Astrocyte of the spinal cord (primary cell): ENCODE results near the gene DSCAM.

Experiments used
- DNase-seq: peaks from one replicate; pipeline ENCODE4 v3.0.0; 2011; ENCODE audit warnings: low read depth, low spot score
- H3K4me3 ChIP-seq: 2 replicates; pipeline ENCODE4 v1.5.1; 2011; ENCODE audit warnings: low read depth, mild to moderate bottlenecking, low read length, moderate library complexity
- in situ Hi-C: cut with HindIII; loops from 2 replicates; pipeline ENCODE4 v1.10.0; 2017; ENCODE audit warnings: low sequenced_read_pairs
- TF ChIP-seq, protein P1 (sequence below): IDR thresholded peaks from 2 replicates; pipeline ENCODE4 v1.5.1; 2012; ENCODE audit warnings: low read depth, mild to moderate bottlenecking, low read length, inconsistent platforms

DSCAM gene

DNA sequence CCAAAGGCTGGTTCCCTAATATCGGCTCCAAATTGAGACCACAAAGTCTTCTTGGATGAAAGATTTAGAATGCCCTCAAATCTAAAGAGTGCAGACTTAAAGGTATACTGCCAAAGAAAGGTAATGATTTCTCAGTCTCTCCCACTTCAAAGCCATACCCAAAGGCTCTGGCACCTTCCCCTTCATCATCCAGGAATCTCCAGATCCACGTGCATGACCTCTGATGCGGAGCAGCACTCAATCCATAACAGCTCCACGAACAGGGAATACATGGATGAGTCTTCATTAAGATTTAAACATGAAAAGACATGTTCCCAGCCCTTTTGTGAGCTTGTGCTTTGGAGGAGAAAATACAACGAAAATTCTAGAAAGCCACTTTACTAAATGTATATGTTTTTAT, 453.9 kb downstream of the DSCAM start:
- in situ Hi-C loops: no loop called here
- H3K4me3 ChIP-seq: no peak overlapping the region
- TF ChIP-seq, protein P1, sequence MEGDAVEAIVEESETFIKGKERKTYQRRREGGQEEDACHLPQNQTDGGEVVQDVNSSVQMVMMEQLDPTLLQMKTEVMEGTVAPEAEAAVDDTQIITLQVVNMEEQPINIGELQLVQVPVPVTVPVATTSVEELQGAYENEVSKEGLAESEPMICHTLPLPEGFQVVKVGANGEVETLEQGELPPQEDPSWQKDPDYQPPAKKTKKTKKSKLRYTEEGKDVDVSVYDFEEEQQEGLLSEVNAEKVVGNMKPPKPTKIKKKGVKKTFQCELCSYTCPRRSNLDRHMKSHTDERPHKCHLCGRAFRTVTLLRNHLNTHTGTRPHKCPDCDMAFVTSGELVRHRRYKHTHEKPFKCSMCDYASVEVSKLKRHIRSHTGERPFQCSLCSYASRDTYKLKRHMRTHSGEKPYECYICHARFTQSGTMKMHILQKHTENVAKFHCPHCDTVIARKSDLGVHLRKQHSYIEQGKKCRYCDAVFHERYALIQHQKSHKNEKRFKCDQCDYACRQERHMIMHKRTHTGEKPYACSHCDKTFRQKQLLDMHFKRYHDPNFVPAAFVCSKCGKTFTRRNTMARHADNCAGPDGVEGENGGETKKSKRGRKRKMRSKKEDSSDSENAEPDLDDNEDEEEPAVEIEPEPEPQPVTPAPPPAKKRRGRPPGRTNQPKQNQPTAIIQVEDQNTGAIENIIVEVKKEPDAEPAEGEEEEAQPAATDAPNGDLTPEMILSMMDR: no peak
- no peak for DNase-seq

DNA sequence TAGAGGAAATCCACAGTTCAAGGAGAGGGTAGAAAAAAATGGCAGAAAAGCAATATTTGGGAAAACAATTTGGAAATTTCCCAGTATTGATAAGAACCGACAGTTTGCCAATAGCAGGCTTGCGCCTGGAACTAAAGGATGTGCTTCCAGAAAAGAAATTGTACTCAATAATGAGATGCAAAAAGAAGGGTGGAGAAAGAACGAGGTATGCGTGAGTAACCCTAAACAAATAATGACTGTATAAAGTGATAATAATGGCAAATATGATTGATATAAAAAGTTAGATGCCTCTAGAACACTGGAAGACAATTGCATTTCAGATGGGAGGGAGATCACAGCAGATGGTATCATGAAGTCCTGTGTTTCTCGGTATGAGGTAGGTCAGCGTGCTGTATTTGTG, 458.9 kb downstream of the DSCAM start:
- TF ChIP-seq, protein P1: no peak
- H3K4me3 ChIP-seq: no peak overlapping the region
- in situ Hi-C loops: no loop called here
- no peak for DNase-seq

DNA sequence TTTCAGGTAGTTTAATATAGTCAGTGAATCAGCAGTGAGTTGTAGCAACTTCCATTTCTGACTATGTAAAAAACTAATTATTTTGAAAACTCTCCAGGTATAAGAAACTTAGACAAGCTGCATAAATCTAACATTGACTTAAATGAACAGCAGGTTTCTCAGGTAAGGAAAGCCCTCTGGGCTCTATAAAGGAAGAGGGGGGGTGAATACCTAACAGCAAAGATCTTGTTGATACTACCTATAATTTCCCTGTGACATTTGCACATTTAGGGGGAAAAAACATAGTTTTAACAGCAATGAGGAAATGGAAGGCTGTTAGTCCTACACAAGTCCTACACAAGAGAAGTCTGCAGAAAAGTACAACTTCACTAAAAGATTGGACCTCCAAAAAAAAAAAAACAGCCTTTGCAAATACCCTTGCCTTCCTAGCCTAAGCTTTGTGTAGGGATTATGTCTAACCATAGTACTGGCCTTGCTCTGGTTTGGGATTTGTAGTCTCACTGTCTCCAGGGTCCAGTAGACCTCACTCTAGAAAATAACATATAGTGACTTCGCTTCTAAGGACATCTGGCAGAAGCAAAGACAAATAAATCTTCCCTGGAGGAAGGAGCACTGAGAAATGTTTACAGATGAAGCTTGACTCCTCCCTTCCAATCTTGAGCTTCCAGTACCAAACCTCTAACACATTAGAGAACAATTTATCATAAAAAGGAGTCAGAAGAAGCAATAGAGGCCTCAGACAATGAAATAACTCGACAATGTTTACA, 459.8 kb downstream of the DSCAM start:
- in situ Hi-C loops: no loop called here

DNA sequence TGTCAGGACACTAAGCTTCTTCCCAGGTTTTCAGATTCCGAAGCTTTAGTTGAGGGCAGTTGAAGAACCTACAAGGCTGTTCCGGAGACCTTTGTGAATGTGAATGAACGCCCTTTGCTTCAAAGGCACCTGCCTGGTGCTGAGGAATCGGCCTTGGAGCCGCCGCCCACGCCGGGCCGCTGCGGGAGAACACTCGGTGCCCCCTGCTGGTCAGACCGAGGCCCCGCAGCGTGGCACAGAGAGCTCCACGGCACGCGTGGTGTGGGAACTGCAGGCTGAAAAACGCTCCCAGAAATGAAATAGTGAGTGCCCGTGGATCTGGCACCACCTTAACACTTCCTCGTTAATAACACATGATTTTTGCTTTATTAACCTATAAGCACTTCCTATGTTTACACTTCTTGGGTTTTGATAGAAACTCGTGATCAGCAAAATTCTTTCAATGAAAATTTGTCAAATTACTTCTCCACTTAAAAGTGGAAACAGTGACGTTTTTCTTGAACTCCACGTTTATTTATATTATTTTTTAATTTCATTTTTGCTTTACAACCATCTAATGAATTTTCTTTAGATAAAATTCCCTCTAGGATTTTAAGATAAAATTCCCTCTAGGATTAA, 460.6 kb downstream of the DSCAM start:
- in situ Hi-C loops: no loop called here
- peak; percentile 9 for DNase-seq
- TF ChIP-seq, protein P1: peak; percentile 89
- no peak overlapping the region for H3K4me3 ChIP-seq

More for the DNA sequence above, 459.8 kb downstream of the DSCAM start:
- H3K4me3 ChIP-seq: no peak overlapping the region
- TF ChIP-seq, protein P1: no peak
- no peak for DNase-seq

DNA sequence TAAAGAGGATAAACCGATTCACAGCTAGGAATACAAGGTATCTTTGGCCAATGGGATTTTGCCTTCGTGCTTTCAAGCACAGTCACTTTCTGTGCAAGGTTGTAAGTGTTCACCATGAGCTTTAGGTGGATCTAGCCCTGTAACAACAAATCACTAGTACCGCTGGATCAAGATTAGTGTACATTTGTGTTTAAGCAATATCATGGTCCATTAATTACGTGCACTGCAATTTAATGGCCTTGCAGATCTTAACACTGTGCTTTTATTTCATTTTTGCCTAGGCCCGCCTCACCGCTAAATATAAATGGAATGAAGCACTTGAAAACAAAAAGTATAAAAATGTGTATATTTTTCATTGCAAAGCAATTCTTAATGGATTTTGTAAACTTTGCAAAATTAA, 461.1 kb downstream of the DSCAM start:
- TF ChIP-seq, protein P1: no peak
- DNase-seq: no peak
- in situ Hi-C loops: no loop called here
- H3K4me3 ChIP-seq: no peak overlapping the region

DNA sequence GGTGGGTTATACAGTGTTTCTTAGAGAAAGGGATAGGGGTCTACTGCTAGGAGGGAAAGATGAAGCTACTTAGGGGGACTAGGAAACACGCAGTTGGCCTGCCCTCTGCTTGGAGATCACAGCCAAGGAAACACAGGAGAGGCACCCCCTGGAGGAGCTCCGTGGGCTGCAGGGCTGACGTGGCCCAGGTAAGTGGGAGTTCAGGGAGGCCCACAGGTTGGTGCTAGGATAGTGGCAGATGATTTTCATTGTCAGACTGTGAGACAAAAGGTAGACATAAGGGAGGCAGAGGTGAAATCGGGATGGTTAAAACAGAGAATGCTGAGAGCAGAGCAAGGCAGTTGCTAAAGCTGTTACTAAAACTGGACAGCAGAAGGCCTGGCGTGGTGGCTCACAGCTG, 463.0 kb downstream of the DSCAM start:
- TF ChIP-seq, protein P1: no peak
- no peak overlapping the region for H3K4me3 ChIP-seq
- in situ Hi-C loops: no loop called here
- no peak for DNase-seq
